Measurements from ENCODE around the gene UCMA.

GRCh38 chr10:13276749-13277365 lies 42.7 kb upstream of the UCMA start:
- peak; percentile 43 to 49 for TF ChIP-seq CTCF (conservative IDR thresholded peaks at IDR 0.05 in 1 of 2, IDR thresholded peaks at IDR 0.05 in 1 of 2; ENCODE audit: low read depth in 1 of 2, low read length in 2 of 2)
- no peak for TF ChIP-seq EZH2 (IDR thresholded peaks at IDR 0.05; ENCODE audit: low read length, missing control alignments)
